ENCODE measurements around the gene FGL2.
"Not testable (repeated sequence)": the region's sequence is repeated elsewhere in the genome, so short reads cannot be mapped to it uniquely, and the experiment has no call there.

Gene FGL2

DNA sequence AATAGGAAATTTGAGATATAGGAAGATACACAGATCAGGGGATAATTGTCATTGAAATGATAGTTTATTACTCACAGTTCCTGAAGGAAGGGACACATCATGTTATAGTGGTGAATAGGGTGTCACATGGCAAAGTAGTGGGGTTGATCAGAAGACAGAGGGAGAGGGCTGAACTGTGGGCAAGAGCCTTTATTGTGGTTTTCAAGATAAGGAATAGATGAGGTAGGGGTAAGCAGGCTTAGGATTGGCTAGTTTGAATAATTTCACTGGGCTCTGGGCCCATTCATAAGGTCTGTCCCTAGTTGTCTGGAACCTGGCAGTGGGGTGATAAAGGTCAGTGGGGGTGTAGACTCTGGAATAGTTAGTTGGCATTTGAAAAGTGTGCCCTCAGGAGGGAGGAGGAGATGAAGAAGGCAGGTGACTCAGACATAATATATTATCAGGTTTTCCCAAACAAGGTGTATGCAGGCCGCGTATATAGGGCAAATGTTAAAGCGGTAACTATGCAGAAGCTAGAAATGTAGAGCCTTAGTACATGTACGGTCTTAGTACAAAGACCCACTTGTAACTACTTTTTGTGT, 18.5 kb downstream of the FGL2 start:
- DNase-seq (ENCODE audit: low read depth) = no peak
- H3K4me3 ChIP-seq (ENCODE audit: low read depth, low read length) = no peak overlapping the region
- TF ChIP-seq, protein P1, sequence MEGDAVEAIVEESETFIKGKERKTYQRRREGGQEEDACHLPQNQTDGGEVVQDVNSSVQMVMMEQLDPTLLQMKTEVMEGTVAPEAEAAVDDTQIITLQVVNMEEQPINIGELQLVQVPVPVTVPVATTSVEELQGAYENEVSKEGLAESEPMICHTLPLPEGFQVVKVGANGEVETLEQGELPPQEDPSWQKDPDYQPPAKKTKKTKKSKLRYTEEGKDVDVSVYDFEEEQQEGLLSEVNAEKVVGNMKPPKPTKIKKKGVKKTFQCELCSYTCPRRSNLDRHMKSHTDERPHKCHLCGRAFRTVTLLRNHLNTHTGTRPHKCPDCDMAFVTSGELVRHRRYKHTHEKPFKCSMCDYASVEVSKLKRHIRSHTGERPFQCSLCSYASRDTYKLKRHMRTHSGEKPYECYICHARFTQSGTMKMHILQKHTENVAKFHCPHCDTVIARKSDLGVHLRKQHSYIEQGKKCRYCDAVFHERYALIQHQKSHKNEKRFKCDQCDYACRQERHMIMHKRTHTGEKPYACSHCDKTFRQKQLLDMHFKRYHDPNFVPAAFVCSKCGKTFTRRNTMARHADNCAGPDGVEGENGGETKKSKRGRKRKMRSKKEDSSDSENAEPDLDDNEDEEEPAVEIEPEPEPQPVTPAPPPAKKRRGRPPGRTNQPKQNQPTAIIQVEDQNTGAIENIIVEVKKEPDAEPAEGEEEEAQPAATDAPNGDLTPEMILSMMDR (IDR thresholded peaks at IDR 0.05; ENCODE audit: control insufficient read depth, extremely low read depth, insufficient read depth) = no peak

GRCh38 chr7:77178024-77178423, 21.6 kb downstream of the FGL2 start:
- H3K4me3 ChIP-seq (ENCODE audit: low read depth, low read length); DNase-seq (ENCODE audit: low read depth): not testable (repeated sequence)

GRCh38 chr7:77177321-77177904, 22.2 kb downstream of the FGL2 start:
- DNase-seq (ENCODE audit: low read depth); H3K4me3 ChIP-seq (ENCODE audit: low read depth, low read length): not testable (repeated sequence)

DNA sequence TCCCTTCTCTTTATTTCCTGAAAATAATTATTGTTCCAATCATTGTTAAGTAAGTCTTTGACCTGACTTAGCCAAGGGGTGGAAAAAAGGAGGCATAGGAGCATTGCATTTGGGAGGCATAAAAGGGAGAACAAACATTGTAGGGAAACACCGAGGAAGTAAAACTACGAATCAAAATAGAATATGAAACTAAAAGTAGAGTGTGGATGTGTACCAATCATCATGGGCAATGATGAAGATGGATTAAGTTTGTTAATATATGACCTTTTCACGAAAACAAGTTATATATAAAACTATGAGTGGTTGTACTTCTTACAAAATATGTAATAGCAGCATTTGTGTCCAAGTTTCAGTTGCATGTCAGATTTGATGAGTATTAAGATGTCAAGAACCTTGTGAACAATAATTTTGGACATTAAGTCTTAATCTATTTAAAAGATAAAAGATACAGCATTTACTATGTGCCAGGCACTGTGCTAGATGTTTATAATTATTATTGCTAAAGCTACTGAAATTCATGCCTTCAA, 24.3 kb downstream of the FGL2 start:
- not testable (repeated sequence) for DNase-seq (ENCODE audit: low read depth); H3K4me3 ChIP-seq (ENCODE audit: low read depth, low read length)

DNA sequence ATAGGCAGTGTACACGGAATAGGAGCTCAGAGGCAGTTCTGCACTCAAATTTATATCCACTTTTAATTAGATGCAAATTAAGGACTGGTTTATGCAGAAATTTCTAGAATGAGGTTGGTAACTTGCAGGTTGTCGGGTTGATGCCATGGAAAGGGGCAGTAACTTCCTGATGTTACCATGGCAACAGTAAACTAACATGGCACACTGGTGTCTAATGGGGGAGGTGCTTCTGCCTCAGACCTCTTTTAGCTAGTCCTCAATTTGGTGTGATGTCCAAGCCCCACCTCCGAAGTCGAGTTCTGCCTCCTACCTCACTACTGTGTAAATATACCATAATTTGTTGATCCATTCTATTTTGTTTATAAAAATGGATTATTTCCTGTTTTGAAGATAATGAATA, 25.2 kb downstream of the FGL2 start:
- not testable (repeated sequence) for H3K4me3 ChIP-seq (ENCODE audit: low read depth, low read length); DNase-seq (ENCODE audit: low read depth)

- DNase-seq (ENCODE audit: low read depth); H3K4me3 ChIP-seq (ENCODE audit: low read depth, low read length): not testable (repeated sequence)
Observed at GRCh38 chr7:77172437-77173172, 27.0 kb downstream of the FGL2 start.

DNA sequence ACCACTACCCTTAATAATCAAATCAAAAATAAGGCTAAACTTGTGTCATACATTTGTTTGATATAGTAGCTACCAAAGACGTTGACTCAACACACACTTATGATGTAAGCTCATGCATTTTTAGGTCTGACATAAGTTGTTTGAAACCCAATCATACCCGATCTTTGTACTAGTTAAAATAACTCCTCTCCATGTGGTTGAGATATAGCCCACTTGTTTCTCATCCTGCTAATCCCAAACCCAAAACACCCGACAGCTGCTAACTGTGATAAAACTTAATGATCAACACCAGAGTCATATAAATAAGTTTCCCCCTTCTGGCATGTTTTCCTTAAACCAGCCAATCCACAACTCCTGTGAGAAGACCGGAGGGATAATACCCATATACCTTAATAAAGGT, 28.5 kb downstream of the FGL2 start:
- not testable (repeated sequence) for H3K4me3 ChIP-seq (ENCODE audit: low read depth, low read length); DNase-seq (ENCODE audit: low read depth)

GRCh38 chr7:77157446-77157845, 42.2 kb downstream of the FGL2 start:
- no peak for DNase-seq (ENCODE audit: low read depth)
- TF ChIP-seq, protein P1 (IDR thresholded peaks at IDR 0.05; ENCODE audit: control insufficient read depth, extremely low read depth, insufficient read depth) = no peak
- H3K4me3 ChIP-seq (ENCODE audit: low read depth, low read length) = no peak overlapping the region

DNA sequence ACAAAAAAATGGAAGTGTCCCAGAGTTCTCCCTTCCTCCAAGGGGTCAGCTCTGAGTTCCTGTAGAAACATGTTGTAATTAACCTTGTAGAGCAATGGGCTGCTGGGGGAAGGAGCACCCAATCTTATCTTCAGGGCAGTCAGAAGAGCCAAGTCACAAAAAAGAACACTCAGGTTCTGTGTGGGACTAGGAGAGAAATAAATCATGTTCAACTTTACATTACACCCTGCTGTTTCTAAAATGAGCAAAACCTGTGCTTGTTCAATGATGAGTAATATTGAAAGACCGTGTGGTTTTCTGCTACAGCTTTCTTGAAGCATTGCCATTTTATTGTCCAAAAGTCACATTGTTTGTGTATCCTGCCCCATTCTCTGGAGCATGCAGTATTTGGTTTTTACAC, 42.6 kb downstream of the FGL2 start:
- DNase-seq (ENCODE audit: low read depth); H3K4me3 ChIP-seq (ENCODE audit: low read depth, low read length): not testable (repeated sequence)

DNA sequence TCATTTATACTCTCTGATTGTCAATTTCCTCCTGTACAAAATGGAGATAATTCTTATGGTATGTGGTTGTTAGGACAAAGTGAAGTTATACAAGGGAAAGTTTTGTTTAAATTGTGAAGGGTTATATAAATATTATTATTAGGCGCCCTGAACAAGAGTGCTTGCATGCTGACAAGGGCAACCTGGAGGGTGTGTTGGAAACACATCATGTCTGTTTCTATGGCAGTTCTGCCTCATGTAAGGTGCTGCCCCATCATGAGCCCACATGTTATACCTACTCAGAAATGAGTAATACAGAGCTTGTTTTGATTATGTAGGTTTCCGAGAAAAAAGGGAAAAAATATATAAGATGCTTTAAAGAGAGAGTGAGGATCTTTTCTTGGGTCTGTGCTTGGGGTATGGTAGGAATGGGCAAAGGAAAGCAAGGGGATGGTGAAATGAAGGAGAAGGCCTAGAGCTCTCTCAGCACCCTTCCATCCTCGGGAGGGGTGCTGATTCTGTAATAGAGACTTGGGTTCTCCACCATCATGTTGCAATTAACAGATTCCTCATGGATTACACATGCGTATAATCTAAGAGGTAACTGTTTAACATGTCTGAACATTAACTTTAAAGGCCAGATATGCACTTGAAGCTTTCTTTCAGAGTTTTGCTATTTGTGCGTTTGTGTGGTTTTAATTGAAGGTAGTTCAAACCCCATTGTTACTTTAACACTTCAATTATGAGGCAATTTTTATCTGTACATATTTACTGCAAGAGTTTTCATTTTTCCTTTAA, 43.8 kb downstream of the FGL2 start:
- not testable (repeated sequence) for DNase-seq (ENCODE audit: low read depth); H3K4me3 ChIP-seq (ENCODE audit: low read depth, low read length)

GRCh38 chr7:77154917-77155464, 44.6 kb downstream of the FGL2 start:
- not testable (repeated sequence) for H3K4me3 ChIP-seq (ENCODE audit: low read depth, low read length); DNase-seq (ENCODE audit: low read depth)

GRCh38 chr7:77152232-77152631, 47.4 kb downstream of the FGL2 start:
- not testable (repeated sequence) for H3K4me3 ChIP-seq (ENCODE audit: low read depth, low read length); DNase-seq (ENCODE audit: low read depth)

Measured in LNCaP clone FGC (cell line).